ENCODE results near the gene ATL3.

DNA sequence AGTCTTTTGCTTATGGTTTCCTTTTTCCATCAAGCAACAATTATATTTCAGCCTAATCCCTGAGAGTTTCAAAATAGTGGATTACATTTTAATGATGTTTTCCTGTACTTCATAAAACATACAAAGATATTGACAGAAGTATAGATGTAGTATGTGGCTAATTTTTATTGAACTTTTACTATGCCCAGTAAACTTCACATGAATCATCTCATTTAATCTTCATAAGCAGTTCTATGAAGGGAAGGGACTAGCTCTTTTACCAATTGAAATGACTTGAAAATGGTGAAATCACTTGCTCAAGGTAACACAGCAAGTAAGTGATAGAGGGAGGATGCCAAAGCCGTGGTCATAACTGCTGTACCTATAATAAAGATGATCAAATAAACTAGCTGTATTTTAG is 37.6 kb upstream of the ATL3 start:
- TF ChIP-seq, protein P1, sequence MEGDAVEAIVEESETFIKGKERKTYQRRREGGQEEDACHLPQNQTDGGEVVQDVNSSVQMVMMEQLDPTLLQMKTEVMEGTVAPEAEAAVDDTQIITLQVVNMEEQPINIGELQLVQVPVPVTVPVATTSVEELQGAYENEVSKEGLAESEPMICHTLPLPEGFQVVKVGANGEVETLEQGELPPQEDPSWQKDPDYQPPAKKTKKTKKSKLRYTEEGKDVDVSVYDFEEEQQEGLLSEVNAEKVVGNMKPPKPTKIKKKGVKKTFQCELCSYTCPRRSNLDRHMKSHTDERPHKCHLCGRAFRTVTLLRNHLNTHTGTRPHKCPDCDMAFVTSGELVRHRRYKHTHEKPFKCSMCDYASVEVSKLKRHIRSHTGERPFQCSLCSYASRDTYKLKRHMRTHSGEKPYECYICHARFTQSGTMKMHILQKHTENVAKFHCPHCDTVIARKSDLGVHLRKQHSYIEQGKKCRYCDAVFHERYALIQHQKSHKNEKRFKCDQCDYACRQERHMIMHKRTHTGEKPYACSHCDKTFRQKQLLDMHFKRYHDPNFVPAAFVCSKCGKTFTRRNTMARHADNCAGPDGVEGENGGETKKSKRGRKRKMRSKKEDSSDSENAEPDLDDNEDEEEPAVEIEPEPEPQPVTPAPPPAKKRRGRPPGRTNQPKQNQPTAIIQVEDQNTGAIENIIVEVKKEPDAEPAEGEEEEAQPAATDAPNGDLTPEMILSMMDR (IDR thresholded peaks at IDR 0.05), result no peak
- no peak for TF ChIP-seq POLR2A (IDR thresholded peaks at IDR 0.05)
- TF ChIP-seq EP300 (IDR thresholded peaks at IDR 0.05), result no peak

All from tibial nerve (tissue), 4 donors.